HepG2 (cell line): ENCODE results near the gene LAMA5. TPM values are rescaled to one million over a fixed set of nuclear protein-coding genes. Genes with fewer than 3 reads are reported as not detected.
A peak's percentile ranks its signal among the peaks of the same experiment; 100 is the strongest.

ENCODE experiments used
- ATAD3A ChIP-seq: sonication (generic); formaldehyde crosslinking; IDR thresholded peaks from 2 replicates; pipeline ENCODE4 v1.4.0; 2020; ENCODE audit warnings: missing genetic modification reagents
- GLI4 ChIP-seq: sonication (generic); formaldehyde crosslinking; IDR thresholded peaks from 2 replicates; pipeline ENCODE4 v1.5.1; 2020; ENCODE audit warnings: missing genetic modification reagents, mild to moderate bottlenecking, moderate library complexity, borderline replicate concordance
- GTF3A ChIP-seq: sonication (generic); formaldehyde crosslinking; conservative IDR thresholded peaks from 2 replicates; pipeline ENCODE4 v1.4.0; 2020; ENCODE audit warnings: mild to moderate bottlenecking, missing genetic modification reagents
- HMG20A ChIP-seq: IDR thresholded peaks from 2 replicates; pipeline ENCODE4 v1.6.1; 2016; ENCODE audit warnings: borderline replicate concordance
- IRF1 ChIP-seq: sonication (generic); formaldehyde crosslinking; IDR thresholded peaks from 2 replicates; pipeline ENCODE4 v1.4.0; 2020; ENCODE audit warnings: low read depth, mild to moderate bottlenecking, missing genetic modification reagents
- MAFF ChIP-seq: IDR thresholded peaks from 2 replicates; pipeline ENCODE4 v1.6.1; 2011; ENCODE audit warnings: low read depth, low read length, improper control_type of control experiment
- PBX2 ChIP-seq: IDR thresholded peaks from 2 replicates; pipeline ENCODE4 v1.6.1; 2016; ENCODE audit warnings: control low read depth
- RBM39 ChIP-seq: fragments of 200-400 bp; formaldehyde crosslinking; IDR thresholded peaks from one replicate; pipeline ENCODE4 v1.6.1; 2018; ENCODE audit warnings: antibody characterized with exemption, mild to moderate bottlenecking, low read depth, low read length; ENCODE audit not compliant: poor library complexity, severe bottlenecking
- SATB2 ChIP-seq: sonication (generic); formaldehyde crosslinking; IDR thresholded peaks from 2 replicates; pipeline ENCODE4 v1.5.0; 2020; ENCODE audit warnings: missing genetic modification reagents
- SOX13 ChIP-seq, 3 experiments: fragments of 450-650 bp in 1 of 3; sonication (generic) in 1 of 3; formaldehyde crosslinking in 1 of 3; IDR thresholded peaks in 2 of 3; conservative IDR thresholded peaks in 1 of 3; 2 replicates each; pipeline versions ENCODE4 v1.5.0 to v1.6.1; 2016 to 2020; ENCODE audit warnings: antibody characterized with exemption in 1 of 3, mild to moderate bottlenecking in 1 of 3, missing compliant biosample characterization in 1 of 3, missing genetic modification reagents in 1 of 3, moderate library complexity in 1 of 3
- TERF1 ChIP-seq: sonication (generic); formaldehyde crosslinking; IDR thresholded peaks from 2 replicates; pipeline ENCODE4 v1.8.0; 2022; ENCODE audit warnings: mild to moderate bottlenecking, missing genetic modification reagents, moderate library complexity
- ZBTB33 ChIP-seq: sonication (generic); formaldehyde crosslinking; IDR thresholded peaks from 2 replicates; pipeline ENCODE4 v1.4.0; 2020; ENCODE audit warnings: missing genetic modification reagents
- ZBTB46 ChIP-seq: sonication (generic); formaldehyde crosslinking; IDR thresholded peaks from 2 replicates; pipeline ENCODE4 v1.4.0; 2020; ENCODE audit warnings: mild to moderate bottlenecking, missing genetic modification reagents, borderline replicate concordance
- ZFP62 ChIP-seq: sonication (generic); formaldehyde crosslinking; IDR thresholded peaks from 2 replicates; pipeline ENCODE4 v1.4.0; 2020; ENCODE audit warnings: missing genetic modification reagents
- ZKSCAN1 ChIP-seq: fragments of 150-350 bp; IDR thresholded peaks from 2 replicates; pipeline ENCODE4 v1.6.1; 2014; ENCODE audit warnings: low read length
- ZNF17 ChIP-seq: sonication (generic); formaldehyde crosslinking; IDR thresholded peaks from 2 replicates; pipeline ENCODE4 v1.5.0; 2020; ENCODE audit warnings: mild to moderate bottlenecking, missing genetic modification reagents
- ZNF256 ChIP-seq: sonication (generic); formaldehyde crosslinking; conservative IDR thresholded peaks from 2 replicates; pipeline ENCODE4 v1.4.0; 2020; ENCODE audit warnings: missing genetic modification reagents
- ZNF7 ChIP-seq: IDR thresholded peaks from 2 replicates; pipeline ENCODE4 v1.6.1; 2016; ENCODE audit warnings: missing biosample characterization, missing genetic modification reagents
- ZNF781 ChIP-seq: sonication (generic); formaldehyde crosslinking; IDR thresholded peaks from 2 replicates; pipeline ENCODE4 v1.5.1; 2020; ENCODE audit warnings: borderline replicate concordance, mild to moderate bottlenecking, missing genetic modification reagents; ENCODE audit errors: not compliant biosample characterization
- ZNF878 ChIP-seq: sonication (generic); formaldehyde crosslinking; IDR thresholded peaks from 2 replicates; pipeline ENCODE4 v1.8.1; 2023; ENCODE audit warnings: mild to moderate bottlenecking, missing genetic modification reagents, moderate library complexity
- polyA plus RNA-seq, 8 experiments: library from polyadenylated mRNA; depleted of rRNA in 3 of 8; stranded (reverse) in 7 of 8; unstranded in 1 of 8; fragments of >200 nt; fragmentation: Illumina TruSeq in 4 of 8; extraction: Trizol in 4 of 8; gene quantifications; 2 replicates each; pipeline versions ENCODE4 v1.2.1 to v1.2.3, GENCODE V29; 2011 to 2016; ENCODE audit warnings: low read depth in 4 of 8, missing spikeins in 1 of 8, mixed read lengths in 1 of 8; ENCODE audit not compliant: insufficient read depth in 1 of 8
- total RNA-seq, 5 experiments: library from RNA; depleted of rRNA; stranded (reverse); fragments of >200 nt; fragmentation: Illumina TruSeq; extraction: Trizol; gene quantifications; 2 replicates each; pipeline ENCODE4 v1.2.3, GENCODE V29; 2016; ENCODE audit warnings: low read depth in 1 of 5

The LAMA5 gene
- total and polyA plus RNA-seq, 2 of the 13 experiments (the other 11 are each of a cell fraction or from before 2014, with no cell fraction given) = 21.0 to 44.7 TPM

- TF ChIP-seq ZNF878 (no peak), ZNF781 (no peak), PBX2 (CRISPR knock-in tag) (0 out of 2 replicates have a peak, but pooled peaks have one; percentile 8), ZBTB33 (CRISPR knock-in tag) (peak; percentile 59; the same call in 1 of the 2 replicates), IRF1 (peak; percentile 89; the same call in 1 of the 2 replicates), SATB2 (CRISPR knock-in tag) (no peak), HMG20A (CRISPR knock-in tag) (no peak), MAFF (no peak), ZNF7 (CRISPR knock-in tag) (peak; percentile 40), TERF1 (CRISPR knock-in tag) (0 out of 2 replicates have a peak, but pooled peaks have one; percentile 27), GLI4 (CRISPR knock-in tag) (no peak; the same call in 1 of the 2 replicates), SOX13 (IDR thresholded peaks at IDR 0.05) (peak; percentile 30; the same call in 1 of the 2 replicates), SOX13 (CRISPR knock-in tag; conservative IDR thresholded peaks at IDR 0.05 in 1 of 2, IDR thresholded peaks at IDR 0.05 in 1 of 2) (peak in 1 of 2 experiments; percentile 39; a peak in 1 of 4 replicates), ZNF17 (CRISPR knock-in tag) (no peak), ZNF256 (0 out of 2 replicates have a peak, but pooled peaks have one; percentile 33), ZBTB46 (CRISPR knock-in tag) (peak; percentile 95; the same call in 1 of the 2 replicates), ATAD3A (CRISPR knock-in tag) (0 out of 2 replicates have a peak, but pooled peaks have one; percentile 56), GTF3A (CRISPR knock-in tag) (peak; percentile 44; the same call in 1 of the 2 replicates), ZFP62 (no peak), RBM39 (peak; percentile 85), ZKSCAN1 (no peak)
Observed at GRCh38 chr20:62386383-62387218, 19.5 kb upstream of the LAMA5 start, which contains the start of gene RPS21 (continued).
